Stimulated activated CD4-positive, alpha-beta T cell treated with anti-CD3 and anti-CD28 coated beads, Interleukin-4, amount 100 ng/mL, for 48 hours (primary cell): ENCODE results near the gene NUPR1.
"Not testable (repeated sequence)": the region's sequence is repeated elsewhere in the genome, so short reads cannot be mapped to it uniquely, and the experiment has no call there.

ENCODE experiments used
- DNase-seq, 2 donors: peaks; one replicate each; pipeline ENCODE4 v3.0.0-alpha.2; 2020; ENCODE audit warnings: low read depth in 2 of 2

NUPR1 gene

GRCh38 chr16:28527100-28527785, 11.5 kb downstream of the NUPR1 start:
- DNase-seq: not testable (repeated sequence)

- DNase-seq: no peak
Observed at GRCh38 chr16:28526201-28527099, 12.3 kb downstream of the NUPR1 start.

GRCh38 chr16:28524681-28525171, 14.0 kb downstream of the NUPR1 start:
- no peak for DNase-seq

GRCh38 chr16:28522792-28523191, 16.0 kb downstream of the NUPR1 start:
- no peak for DNase-seq

- DNase-seq: no peak
Observed at GRCh38 chr16:28521436-28521835, 17.3 kb downstream of the NUPR1 start.

GRCh38 chr16:28520672-28521071, 18.1 kb downstream of the NUPR1 start:
- no peak for DNase-seq

- DNase-seq: no peak
Observed at GRCh38 chr16:28514246-28514645, 24.5 kb downstream of the NUPR1 start.

- no peak for DNase-seq
Observed at GRCh38 chr16:28513484-28514181, 25.1 kb downstream of the NUPR1 start.

GRCh38 chr16:28511801-28512789, 26.7 kb downstream of the NUPR1 start:
- no peak for DNase-seq

GRCh38 chr16:28511031-28511430, 27.7 kb downstream of the NUPR1 start:
- no peak for DNase-seq

GRCh38 chr16:28505489-28506137, 33.2 kb downstream of the NUPR1 start:
- DNase-seq: no peak

GRCh38 chr16:28504707-28505404, 33.9 kb downstream of the NUPR1 start:
- DNase-seq: no peak

GRCh38 chr16:28503470-28504259, 35.1 kb downstream of the NUPR1 start:
- DNase-seq: no peak

- DNase-seq: no peak
Observed at GRCh38 chr16:28502290-28502689, 36.5 kb downstream of the NUPR1 start.

- no peak for DNase-seq
Observed at GRCh38 chr16:28501258-28502232, 37.2 kb downstream of the NUPR1 start.

- DNase-seq: not testable (repeated sequence)
Observed at GRCh38 chr16:28500476-28501180, 38.1 kb downstream of the NUPR1 start.

GRCh38 chr16:28499854-28500253, 38.9 kb downstream of the NUPR1 start:
- DNase-seq: no peak
